Astrocyte of the spinal cord (primary cell): ENCODE results near the gene SDHAF4.

Source experiments
- DNase-seq: peaks from one replicate; pipeline ENCODE4 v3.0.0; 2011; ENCODE audit warnings: low read depth, low spot score
- H3K4me3 ChIP-seq: 2 replicates; pipeline ENCODE4 v1.5.1; 2011; ENCODE audit warnings: low read depth, mild to moderate bottlenecking, low read length, moderate library complexity
- in situ Hi-C: cut with HindIII; loops from 2 replicates; pipeline ENCODE4 v1.10.0; 2017; ENCODE audit warnings: low sequenced_read_pairs
- TF ChIP-seq, protein P1 (sequence below): IDR thresholded peaks from 2 replicates; pipeline ENCODE4 v1.5.1; 2012; ENCODE audit warnings: low read depth, mild to moderate bottlenecking, low read length, inconsistent platforms

Gene SDHAF4

DNA sequence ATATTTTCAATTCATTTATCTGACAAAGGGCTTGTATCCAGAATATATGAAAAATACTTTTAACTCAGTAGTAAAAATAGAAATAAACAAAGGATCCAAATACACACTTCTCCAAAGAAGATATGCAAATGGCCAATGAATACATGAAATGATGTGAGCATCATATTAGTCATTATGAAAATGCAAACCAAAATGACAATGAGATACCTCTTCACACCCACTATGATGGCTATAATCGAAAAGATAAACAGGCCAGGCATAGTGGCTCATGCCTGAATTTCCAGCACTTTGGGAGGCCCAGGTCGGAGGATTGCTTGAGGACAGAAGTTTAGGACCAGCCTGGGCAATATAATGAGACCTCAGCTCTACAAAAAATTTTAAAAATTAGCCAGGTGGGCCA, 67.1 kb downstream of the SDHAF4 start:
- H3K4me3 ChIP-seq, result no peak overlapping the region
- TF ChIP-seq, protein P1, sequence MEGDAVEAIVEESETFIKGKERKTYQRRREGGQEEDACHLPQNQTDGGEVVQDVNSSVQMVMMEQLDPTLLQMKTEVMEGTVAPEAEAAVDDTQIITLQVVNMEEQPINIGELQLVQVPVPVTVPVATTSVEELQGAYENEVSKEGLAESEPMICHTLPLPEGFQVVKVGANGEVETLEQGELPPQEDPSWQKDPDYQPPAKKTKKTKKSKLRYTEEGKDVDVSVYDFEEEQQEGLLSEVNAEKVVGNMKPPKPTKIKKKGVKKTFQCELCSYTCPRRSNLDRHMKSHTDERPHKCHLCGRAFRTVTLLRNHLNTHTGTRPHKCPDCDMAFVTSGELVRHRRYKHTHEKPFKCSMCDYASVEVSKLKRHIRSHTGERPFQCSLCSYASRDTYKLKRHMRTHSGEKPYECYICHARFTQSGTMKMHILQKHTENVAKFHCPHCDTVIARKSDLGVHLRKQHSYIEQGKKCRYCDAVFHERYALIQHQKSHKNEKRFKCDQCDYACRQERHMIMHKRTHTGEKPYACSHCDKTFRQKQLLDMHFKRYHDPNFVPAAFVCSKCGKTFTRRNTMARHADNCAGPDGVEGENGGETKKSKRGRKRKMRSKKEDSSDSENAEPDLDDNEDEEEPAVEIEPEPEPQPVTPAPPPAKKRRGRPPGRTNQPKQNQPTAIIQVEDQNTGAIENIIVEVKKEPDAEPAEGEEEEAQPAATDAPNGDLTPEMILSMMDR, result no peak
- in situ Hi-C loops, result no loop called here
- no peak for DNase-seq

- no peak overlapping the region for H3K4me3 ChIP-seq
- in situ Hi-C loops, result no loop called here
- DNase-seq, result no peak
- TF ChIP-seq, protein P1, result no peak
Measured at GRCh38 chr6:70636596-70636995, 69.9 kb downstream of the SDHAF4 start.

GRCh38 chr6:70638468-70638867, 71.7 kb downstream of the SDHAF4 start:
- TF ChIP-seq, protein P1, result no peak
- no peak for DNase-seq
- in situ Hi-C loops, result no loop called here
- no peak overlapping the region for H3K4me3 ChIP-seq
